Measurements from ENCODE around the gene ADCY10. TPM values are rescaled to one million over a fixed set of nuclear protein-coding genes. Genes with fewer than 3 reads are reported as not detected.

The ADCY10 gene
- polyA plus RNA-seq, 2 donors: 0.04 TPM; not detected in 1

- Histone ChIP-seq H3K4me3 (ENCODE audit: low read depth in 1 of 2, low read length in 2 of 2) (no peak overlapping the region), H3K27ac (ENCODE audit: low read depth in 2 of 2, low read length in 1 of 2) (no peak overlapping the region), H3K36me3 (ENCODE audit: control insufficient read depth in 2 of 2, insufficient read depth in 2 of 2, low read length in 1 of 2) (peaks cover 0 to 7% of the 10 kb centered on the region in 2 donors), H3K27me3 (ENCODE audit: control insufficient read depth in 1 of 2, insufficient read depth in 2 of 2, low read length in 2 of 2) (no peaks in the 10 kb centered on the region), H3K4me1 (ENCODE audit: control insufficient read depth in 2 of 2, insufficient read depth in 2 of 2, low read length in 1 of 2) (no peaks in the 10 kb centered on the region), H3K9me3 (ENCODE audit: control insufficient read depth in 2 of 2, insufficient read depth in 1 of 2, low read depth in 1 of 2, low read length in 1 of 2) (no peaks in the 10 kb centered on the region)
- WGBS, 2 donors: 75 to 92% methylated on average over 8 of the region's 8 CpGs
Observed at GRCh38 chr1:167915569-167915968, 1.6 kb upstream of the ADCY10 start.

DNA sequence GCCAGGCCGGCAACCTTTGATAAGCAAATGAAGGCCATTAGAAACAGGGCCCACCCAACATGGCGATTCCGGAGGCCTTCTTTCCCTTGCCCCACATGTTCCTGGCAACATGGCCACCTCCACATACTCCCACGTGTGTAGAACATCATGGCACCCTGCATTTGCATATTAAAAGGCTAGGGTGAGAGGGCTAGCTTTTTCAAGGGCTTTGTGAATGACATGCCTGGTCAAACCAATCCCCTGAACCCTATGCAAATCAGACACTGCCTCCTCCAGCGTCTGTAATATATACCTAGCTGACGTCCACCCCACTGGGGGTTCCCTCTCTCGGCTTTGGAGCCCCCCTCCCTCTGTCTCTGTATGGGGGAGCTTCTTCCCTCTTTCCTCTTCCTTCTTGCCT, 1.6 kb downstream of the ADCY10 start:
- Histone ChIP-seq H3K4me3 (ENCODE audit: low read depth in 1 of 2, low read length in 2 of 2) (no peak overlapping the region), H3K4me1 (ENCODE audit: control insufficient read depth in 2 of 2, insufficient read depth in 2 of 2, low read length in 1 of 2) (no peaks in the 10 kb centered on the region), H3K36me3 (ENCODE audit: control insufficient read depth in 2 of 2, insufficient read depth in 2 of 2, low read length in 1 of 2) (peaks cover 0 to 5% of the 10 kb centered on the region in 2 donors), H3K27me3 (ENCODE audit: control insufficient read depth in 1 of 2, insufficient read depth in 2 of 2, low read length in 2 of 2) (no peaks in the 10 kb centered on the region), H3K27ac (ENCODE audit: low read depth in 2 of 2, low read length in 1 of 2) (no peak overlapping the region), H3K9me3 (ENCODE audit: control insufficient read depth in 2 of 2, insufficient read depth in 1 of 2, low read depth in 1 of 2, low read length in 1 of 2) (peaks cover 0 to 4% of the 10 kb centered on the region in 2 donors)
- WGBS, 2 donors: 79 to 82% methylated on average over 7 of the region's 7 CpGs

DNA sequence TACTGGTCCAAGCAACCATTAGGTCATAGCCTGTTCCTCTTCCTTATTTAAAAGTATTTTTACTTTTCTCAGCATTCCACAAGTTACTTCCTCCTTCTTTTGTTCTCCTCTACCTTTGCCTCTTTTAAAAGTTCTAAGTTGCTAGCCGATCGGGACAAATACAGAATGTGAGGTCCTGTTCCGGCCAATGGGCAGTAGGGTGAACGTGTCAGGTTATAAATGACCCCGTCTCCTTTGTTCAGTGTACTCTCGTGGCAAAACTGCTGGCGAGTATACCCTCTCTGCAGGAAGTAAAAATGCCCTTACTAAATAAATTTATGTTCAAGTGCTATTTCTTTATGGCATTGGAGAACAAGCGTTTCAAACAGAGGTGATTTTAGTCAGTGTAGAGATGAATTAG, 2.5 kb downstream of the ADCY10 start:
- H3K36me3 ChIP-seq (ENCODE audit: control insufficient read depth in 2 of 2, insufficient read depth in 2 of 2, low read length in 1 of 2): peaks cover 0 to 3% of the 10 kb centered on the region in 2 donors
- H3K4me1 ChIP-seq (ENCODE audit: control insufficient read depth in 2 of 2, insufficient read depth in 2 of 2, low read length in 1 of 2): no peaks in the 10 kb centered on the region
- H3K9me3 ChIP-seq (ENCODE audit: control insufficient read depth in 2 of 2, insufficient read depth in 1 of 2, low read depth in 1 of 2, low read length in 1 of 2): peaks cover 0 to 4% of the 10 kb centered on the region in 2 donors
- H3K4me3 ChIP-seq (ENCODE audit: low read depth in 1 of 2, low read length in 2 of 2): no peak overlapping the region
- WGBS, 2 donors: 38 to 51% methylated on average over 8 of the region's 8 CpGs
- peak overlapping the region in 1 of 2 donors; percentile 47 for H3K27ac ChIP-seq (ENCODE audit: low read depth in 2 of 2, low read length in 1 of 2)
- H3K27me3 ChIP-seq (ENCODE audit: control insufficient read depth in 1 of 2, insufficient read depth in 2 of 2, low read length in 2 of 2): no peaks in the 10 kb centered on the region

GRCh38 chr1:167910530-167910929, 3.4 kb downstream of the ADCY10 start:
- WGBS, 2 donors: 73 to 76% methylated on average over 2 of the region's 2 CpGs
- no peak overlapping the region for H3K4me3 ChIP-seq (ENCODE audit: low read depth in 1 of 2, low read length in 2 of 2)
- H3K9me3 ChIP-seq (ENCODE audit: control insufficient read depth in 2 of 2, insufficient read depth in 1 of 2, low read depth in 1 of 2, low read length in 1 of 2): peaks cover 0 to 4% of the 10 kb centered on the region in 2 donors
- no peaks in the 10 kb centered on the region for H3K27me3 ChIP-seq (ENCODE audit: control insufficient read depth in 1 of 2, insufficient read depth in 2 of 2, low read length in 2 of 2)
- peaks cover 0 to 3% of the 10 kb centered on the region in 2 donors for H3K36me3 ChIP-seq (ENCODE audit: control insufficient read depth in 2 of 2, insufficient read depth in 2 of 2, low read length in 1 of 2)
- no peak overlapping the region for H3K27ac ChIP-seq (ENCODE audit: low read depth in 2 of 2, low read length in 1 of 2)
- no peaks in the 10 kb centered on the region for H3K4me1 ChIP-seq (ENCODE audit: control insufficient read depth in 2 of 2, insufficient read depth in 2 of 2, low read length in 1 of 2)

GRCh38 chr1:167909691-167910180, 4.2 kb downstream of the ADCY10 start:
- Histone ChIP-seq H3K4me1 (ENCODE audit: control insufficient read depth in 2 of 2, insufficient read depth in 2 of 2, low read length in 1 of 2) (peaks cover 0 to under 1% of the 10 kb centered on the region in 2 donors), H3K27ac (ENCODE audit: low read depth in 2 of 2, low read length in 1 of 2) (no peak overlapping the region), H3K4me3 (ENCODE audit: low read depth in 1 of 2, low read length in 2 of 2) (no peak overlapping the region)

GRCh38 chr1:167905671-167906070, 8.3 kb downstream of the ADCY10 start:
- Histone ChIP-seq H3K4me1 (ENCODE audit: control insufficient read depth in 2 of 2, insufficient read depth in 2 of 2, low read length in 1 of 2) (peaks cover 2 to 3% of the 10 kb centered on the region in 2 donors), H3K36me3 (ENCODE audit: control insufficient read depth in 2 of 2, insufficient read depth in 2 of 2, low read length in 1 of 2) (no peaks in the 10 kb centered on the region), H3K4me3 (ENCODE audit: low read depth in 1 of 2, low read length in 2 of 2) (no peak overlapping the region), H3K9me3 (ENCODE audit: control insufficient read depth in 2 of 2, insufficient read depth in 1 of 2, low read depth in 1 of 2, low read length in 1 of 2) (peaks cover 0 to 4% of the 10 kb centered on the region in 2 donors), H3K27me3 (ENCODE audit: control insufficient read depth in 1 of 2, insufficient read depth in 2 of 2, low read length in 2 of 2) (no peaks in the 10 kb centered on the region), H3K27ac (ENCODE audit: low read depth in 2 of 2, low read length in 1 of 2) (no peak overlapping the region)

More at GRCh38 chr1:167909691-167910180, 4.2 kb downstream of the ADCY10 start:
- no peaks in the 10 kb centered on the region for H3K27me3 ChIP-seq (ENCODE audit: control insufficient read depth in 1 of 2, insufficient read depth in 2 of 2, low read length in 2 of 2)
- peaks cover 0 to 3% of the 10 kb centered on the region in 2 donors for H3K36me3 ChIP-seq (ENCODE audit: control insufficient read depth in 2 of 2, insufficient read depth in 2 of 2, low read length in 1 of 2)
- WGBS, 2 donors: 80 to 83% methylated on average over 6 of the region's 6 CpGs
- H3K9me3 ChIP-seq (ENCODE audit: control insufficient read depth in 2 of 2, insufficient read depth in 1 of 2, low read depth in 1 of 2, low read length in 1 of 2): peaks cover 0 to 4% of the 10 kb centered on the region in 2 donors

- 72 to 74% methylated on average over 3 of the region's 3 CpGs for WGBS, 2 donors
- peaks cover 2 to 3% of the 10 kb centered on the region in 2 donors for H3K4me1 ChIP-seq (ENCODE audit: control insufficient read depth in 2 of 2, insufficient read depth in 2 of 2, low read length in 1 of 2)
Observed at GRCh38 chr1:167905182-167905581, 8.8 kb downstream of the ADCY10 start.

GRCh38 chr1:167904652-167905130, 9.2 kb downstream of the ADCY10 start:
- Histone ChIP-seq H3K27me3 (ENCODE audit: control insufficient read depth in 1 of 2, insufficient read depth in 2 of 2, low read length in 2 of 2) (no peaks in the 10 kb centered on the region), H3K27ac (ENCODE audit: low read depth in 2 of 2, low read length in 1 of 2) (peak overlapping the region in 1 of 2 donors; percentile 4), H3K4me1 (ENCODE audit: control insufficient read depth in 2 of 2, insufficient read depth in 2 of 2, low read length in 1 of 2) (peaks cover 2 to 3% of the 10 kb centered on the region in 2 donors), H3K36me3 (ENCODE audit: control insufficient read depth in 2 of 2, insufficient read depth in 2 of 2, low read length in 1 of 2) (no peaks in the 10 kb centered on the region), H3K9me3 (ENCODE audit: control insufficient read depth in 2 of 2, insufficient read depth in 1 of 2, low read depth in 1 of 2, low read length in 1 of 2) (peaks cover 0 to 3% of the 10 kb centered on the region in 2 donors), H3K4me3 (ENCODE audit: low read depth in 1 of 2, low read length in 2 of 2) (no peak overlapping the region)
- WGBS, 2 donors: 69 to 75% methylated on average over 4 of the region's 4 CpGs

More at GRCh38 chr1:167905182-167905581, 8.8 kb downstream of the ADCY10 start:
- H3K4me3 ChIP-seq (ENCODE audit: low read depth in 1 of 2, low read length in 2 of 2): no peak overlapping the region
- peaks cover 0 to 4% of the 10 kb centered on the region in 2 donors for H3K9me3 ChIP-seq (ENCODE audit: control insufficient read depth in 2 of 2, insufficient read depth in 1 of 2, low read depth in 1 of 2, low read length in 1 of 2)
- no peaks in the 10 kb centered on the region for H3K27me3 ChIP-seq (ENCODE audit: control insufficient read depth in 1 of 2, insufficient read depth in 2 of 2, low read length in 2 of 2)
- no peaks in the 10 kb centered on the region for H3K36me3 ChIP-seq (ENCODE audit: control insufficient read depth in 2 of 2, insufficient read depth in 2 of 2, low read length in 1 of 2)
- no peak overlapping the region for H3K27ac ChIP-seq (ENCODE audit: low read depth in 2 of 2, low read length in 1 of 2)

- Histone ChIP-seq H3K4me3 (ENCODE audit: low read depth in 1 of 2, low read length in 2 of 2) (no peak overlapping the region), H3K4me1 (ENCODE audit: control insufficient read depth in 2 of 2, insufficient read depth in 2 of 2, low read length in 1 of 2) (peaks cover 2 to 3% of the 10 kb centered on the region in 2 donors), H3K27ac (ENCODE audit: low read depth in 2 of 2, low read length in 1 of 2) (no peak overlapping the region), H3K9me3 (ENCODE audit: control insufficient read depth in 2 of 2, insufficient read depth in 1 of 2, low read depth in 1 of 2, low read length in 1 of 2) (no peaks in the 10 kb centered on the region), H3K36me3 (ENCODE audit: control insufficient read depth in 2 of 2, insufficient read depth in 2 of 2, low read length in 1 of 2) (no peaks in the 10 kb centered on the region), H3K27me3 (ENCODE audit: control insufficient read depth in 1 of 2, insufficient read depth in 2 of 2, low read length in 2 of 2) (no peaks in the 10 kb centered on the region)
- 95 to 96% methylated on average over 4 of the region's 4 CpGs for WGBS, 2 donors
Observed at GRCh38 chr1:167900907-167901306, 13.0 kb downstream of the ADCY10 start.

- H3K27ac ChIP-seq (ENCODE audit: low read depth in 2 of 2, low read length in 1 of 2): no peak overlapping the region
- H3K4me1 ChIP-seq (ENCODE audit: control insufficient read depth in 2 of 2, insufficient read depth in 2 of 2, low read length in 1 of 2): peaks cover 0 to 3% of the 10 kb centered on the region in 2 donors
- H3K27me3 ChIP-seq (ENCODE audit: control insufficient read depth in 1 of 2, insufficient read depth in 2 of 2, low read length in 2 of 2): no peaks in the 10 kb centered on the region
- H3K36me3 ChIP-seq (ENCODE audit: control insufficient read depth in 2 of 2, insufficient read depth in 2 of 2, low read length in 1 of 2): no peaks in the 10 kb centered on the region
- 40 to 45% methylated on average over 4 of the region's 4 CpGs for WGBS, 2 donors
- no peak overlapping the region for H3K4me3 ChIP-seq (ENCODE audit: low read depth in 1 of 2, low read length in 2 of 2)
- H3K9me3 ChIP-seq (ENCODE audit: control insufficient read depth in 2 of 2, insufficient read depth in 1 of 2, low read depth in 1 of 2, low read length in 1 of 2): no peaks in the 10 kb centered on the region
Observed at GRCh38 chr1:167899253-167899681, 14.7 kb downstream of the ADCY10 start.
